Liver (tissue), 9 donors: ENCODE data around the gene PDE4B. TPM values are rescaled to one million over a fixed set of nuclear protein-coding genes. Genes with fewer than 3 reads are reported as not detected.

Experiments
- DNase-seq: peaks from one replicate; pipeline ENCODE4 v3.0.0-alpha.2; 2017; ENCODE audit warnings: low spot score
- H3K27ac ChIP-seq, 2 donors: one replicate each; pipeline ENCODE4 v1.7.0; 2013; ENCODE audit warnings: inconsistent platforms in 2 of 2, low read length in 2 of 2, control low read depth in 1 of 2, low read depth in 1 of 2, mild to moderate bottlenecking in 1 of 2
- H3K27me3 ChIP-seq, 4 donors: one replicate each; pipeline versions ENCODE4 v1.6.1 to v1.7.0; 2013; ENCODE audit warnings: low read length in 3 of 4, inconsistent platforms in 1 of 4, mild to moderate bottlenecking in 1 of 4, moderate library complexity in 1 of 4; ENCODE audit not compliant: control insufficient read depth in 4 of 4, insufficient read depth in 4 of 4
- H3K36me3 ChIP-seq, 4 donors: one replicate each; pipeline versions ENCODE4 v1.6.1 to v1.7.0; 2013; ENCODE audit warnings: low read length in 3 of 4, mild to moderate bottlenecking in 3 of 4, low read depth in 1 of 4, moderate library complexity in 1 of 4; ENCODE audit not compliant: control insufficient read depth in 4 of 4, insufficient read depth in 3 of 4
- H3K4me1 ChIP-seq, 4 donors: one replicate each; pipeline versions ENCODE4 v1.6.1 to v1.7.0; 2013; ENCODE audit warnings: low read length in 3 of 4, mild to moderate bottlenecking in 3 of 4, moderate library complexity in 1 of 4; ENCODE audit not compliant: control insufficient read depth in 4 of 4, insufficient read depth in 4 of 4
- H3K4me3 ChIP-seq, 3 donors: one replicate each; pipeline versions ENCODE4 v1.6.1 to v1.7.0; 2013; ENCODE audit warnings: low read length in 3 of 3, control low read depth in 1 of 3, low read depth in 1 of 3, mild to moderate bottlenecking in 1 of 3
- H3K9ac ChIP-seq, 2 donors: one replicate each; pipeline ENCODE4 v1.7.0; 2013; ENCODE audit warnings: low read length in 2 of 2, mild to moderate bottlenecking in 2 of 2, moderate library complexity in 2 of 2, control low read depth in 1 of 2, low read depth in 1 of 2
- H3K9me3 ChIP-seq, 4 donors: one replicate each; pipeline versions ENCODE4 v1.6.1 to v1.7.0; 2013; ENCODE audit warnings: low read length in 3 of 4; ENCODE audit not compliant: control insufficient read depth in 4 of 4
- EGR1 ChIP-seq, 2 donors: IDR thresholded peaks; 2 replicates each; pipeline ENCODE4 v1.6.1; 2016 to 2018; ENCODE audit warnings: antibody characterized with exemption in 2 of 2, low read depth in 2 of 2
- FOXA1 ChIP-seq: IDR thresholded peaks from 2 replicates; pipeline ENCODE4 v1.6.1; 2016; ENCODE audit warnings: antibody characterized with exemption
- FOXA2 ChIP-seq: IDR thresholded peaks from 2 replicates; pipeline ENCODE4 v1.6.1; 2016; ENCODE audit warnings: antibody characterized with exemption
- GABPA ChIP-seq, 2 donors: IDR thresholded peaks in 1 of 2; conservative IDR thresholded peaks in 1 of 2; 2 replicates each; pipeline ENCODE4 v1.6.1; 2016; ENCODE audit warnings: antibody characterized with exemption in 2 of 2, mild to moderate bottlenecking in 1 of 2, moderate library complexity in 1 of 2
- HNF4A ChIP-seq, 2 donors: conservative IDR thresholded peaks; 2 replicates each; pipeline ENCODE4 v1.6.1; 2016; ENCODE audit warnings: antibody characterized with exemption in 2 of 2, mild to moderate bottlenecking in 2 of 2
- JUND ChIP-seq, 2 donors: IDR thresholded peaks; 2 replicates each; pipeline ENCODE4 v1.6.1; 2016; ENCODE audit warnings: antibody characterized with exemption in 2 of 2
- NR2F2 ChIP-seq: IDR thresholded peaks from 2 replicates; pipeline ENCODE4 v1.6.1; 2016; ENCODE audit warnings: antibody characterized with exemption
- RAD21 ChIP-seq, 2 donors: IDR thresholded peaks; 2 replicates each; pipeline ENCODE4 v1.6.1; 2016; ENCODE audit warnings: antibody characterized with exemption in 2 of 2, mild to moderate bottlenecking in 2 of 2
- RXRA ChIP-seq, 2 donors: IDR thresholded peaks; 2 replicates each; pipeline ENCODE4 v1.6.1; 2017 to 2018; ENCODE audit warnings: antibody characterized with exemption in 2 of 2, mild to moderate bottlenecking in 1 of 2
- SP1 ChIP-seq: IDR thresholded peaks from 2 replicates; pipeline ENCODE4 v1.6.1; 2018; ENCODE audit warnings: antibody characterized with exemption, mild to moderate bottlenecking
- TAF1 ChIP-seq: conservative IDR thresholded peaks from 2 replicates; pipeline ENCODE4 v1.6.1; 2016; ENCODE audit warnings: antibody characterized with exemption, mild to moderate bottlenecking
- YY1 ChIP-seq: IDR thresholded peaks from 2 replicates; pipeline ENCODE4 v1.6.1; 2016; ENCODE audit warnings: antibody characterized with exemption, mild to moderate bottlenecking
- WGBS: extraction: QIAGEN DNeasy Blood & Tissue Kit; methylation state at CpG from one replicate; pipeline ENCODE4 v1.1.7; 2013; 5-methylcytosine and 5-hydroxymethylcytosine counted together
- polyA plus RNA-seq, 2 donors: library from polyadenylated mRNA; stranded (reverse) in 1 of 2; unstranded in 1 of 2; fragments of 200-250 nt in 1 of 2; fragments of >200 nt in 1 of 2; fragmentation: Nextera tagmentation in 1 of 2; extraction: Ambion mirVana in 1 of 2; gene quantifications; one replicate each; pipeline versions ENCODE4 v1.2.1 to v1.2.3, GENCODE V29; 2013 to 2015
- total RNA-seq, 2 donors: library from RNA; depleted of rRNA; stranded (reverse); fragments of >200 nt; gene quantifications; one replicate each; pipeline ENCODE4 v1.2.3, GENCODE V29; 2014
- TF ChIP-seq, protein P1 (sequence below): IDR thresholded peaks from 2 replicates; pipeline ENCODE4 v1.6.1; 2016; ENCODE audit warnings: antibody characterized with exemption
- TF ChIP-seq, protein P2 (sequence below): fragments of 150-350 bp; IDR thresholded peaks from 2 replicates; pipeline ENCODE4 v1.5.1; 2017; ENCODE audit warnings: improper control_type of control experiment, low read depth, low read length; ENCODE audit not compliant: missing input control
- TF ChIP-seq, protein P3 (sequence below): IDR thresholded peaks from 2 replicates; pipeline ENCODE4 v1.6.1; 2016; ENCODE audit warnings: antibody characterized with exemption
- TF ChIP-seq, protein P4 (sequence below): IDR thresholded peaks from 2 replicates; pipeline ENCODE4 v1.6.1; 2016; ENCODE audit warnings: antibody characterized with exemption
- TF ChIP-seq, protein P5 (sequence below): IDR thresholded peaks from 2 replicates; pipeline ENCODE4 v1.6.1; 2016; ENCODE audit warnings: antibody characterized with exemption, mild to moderate bottlenecking
- donor health status: healthy.
- donor health status: healthy.
- donor health status: healthy.
- donor health status: healthy.
- donor health status: healthy.

The PDE4B gene
- total and polyA plus RNA-seq, 4 donors: 1.9 to 3.9 (median 2.7) TPM

DNA sequence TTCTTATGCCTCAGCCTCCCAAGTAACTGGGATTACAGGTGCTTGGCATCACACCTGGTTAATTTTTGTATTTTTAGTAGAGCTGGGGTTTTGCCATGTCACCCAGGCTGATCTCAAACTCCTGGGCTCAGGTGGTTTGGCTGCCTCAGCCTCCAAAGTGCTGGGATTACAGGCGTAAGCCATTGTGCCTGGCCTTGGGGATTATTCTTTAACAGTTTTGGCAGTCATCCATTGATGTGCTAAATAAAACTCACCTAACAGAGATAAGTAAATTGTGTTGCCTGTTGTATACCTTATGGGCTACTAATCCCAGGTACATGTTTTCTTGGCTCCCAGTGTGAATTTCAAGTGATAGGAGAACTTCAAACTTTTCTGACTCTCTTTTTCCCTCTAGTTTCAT, 35.2 kb upstream of the PDE4B start:
- 51% methylated on average over 1 of the region's 1 CpG for WGBS
- Histone ChIP-seq H3K4me1 (peaks cover 0 to 2% (median 0%) of the 10 kb centered on the region in 4 donors), H3K27ac (no peak overlapping the region), H3K9me3 (peaks cover 0 to 3% (median 0%) of the 10 kb centered on the region in 4 donors), H3K9ac (no peak overlapping the region), H3K36me3 (no peaks in the 10 kb centered on the region), H3K27me3 (no peaks in the 10 kb centered on the region), H3K4me3 (no peak overlapping the region)
- DNase-seq: no peak
- TF ChIP-seq HNF4A (conservative IDR thresholded peaks at IDR 0.05) (no peak), FOXA2 (no peak), GABPA (IDR thresholded peaks at IDR 0.05 in 1 of 2, conservative IDR thresholded peaks at IDR 0.05 in 1 of 2) (no peak), TAF1 (no peak), YY1 (no peak), EGR1 (IDR thresholded peaks at IDR 0.05; ENCODE audit: low read depth in 2 of 2) (no peak), RXRA (IDR thresholded peaks at IDR 0.05) (no peak), SP1 (no peak), JUND (IDR thresholded peaks at IDR 0.05) (no peak), RAD21 (IDR thresholded peaks at IDR 0.05) (no peak), NR2F2 (no peak), FOXA1 (no peak)
- TF ChIP-seq, protein P1, sequence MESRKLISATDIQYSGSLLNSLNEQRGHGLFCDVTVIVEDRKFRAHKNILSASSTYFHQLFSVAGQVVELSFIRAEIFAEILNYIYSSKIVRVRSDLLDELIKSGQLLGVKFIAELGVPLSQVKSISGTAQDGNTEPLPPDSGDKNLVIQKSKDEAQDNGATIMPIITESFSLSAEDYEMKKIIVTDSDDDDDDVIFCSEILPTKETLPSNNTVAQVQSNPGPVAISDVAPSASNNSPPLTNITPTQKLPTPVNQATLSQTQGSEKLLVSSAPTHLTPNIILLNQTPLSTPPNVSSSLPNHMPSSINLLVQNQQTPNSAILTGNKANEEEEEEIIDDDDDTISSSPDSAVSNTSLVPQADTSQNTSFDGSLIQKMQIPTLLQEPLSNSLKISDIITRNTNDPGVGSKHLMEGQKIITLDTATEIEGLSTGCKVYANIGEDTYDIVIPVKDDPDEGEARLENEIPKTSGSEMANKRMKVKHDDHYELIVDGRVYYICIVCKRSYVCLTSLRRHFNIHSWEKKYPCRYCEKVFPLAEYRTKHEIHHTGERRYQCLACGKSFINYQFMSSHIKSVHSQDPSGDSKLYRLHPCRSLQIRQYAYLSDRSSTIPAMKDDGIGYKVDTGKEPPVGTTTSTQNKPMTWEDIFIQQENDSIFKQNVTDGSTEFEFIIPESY: no peak
- TF ChIP-seq, protein P2, sequence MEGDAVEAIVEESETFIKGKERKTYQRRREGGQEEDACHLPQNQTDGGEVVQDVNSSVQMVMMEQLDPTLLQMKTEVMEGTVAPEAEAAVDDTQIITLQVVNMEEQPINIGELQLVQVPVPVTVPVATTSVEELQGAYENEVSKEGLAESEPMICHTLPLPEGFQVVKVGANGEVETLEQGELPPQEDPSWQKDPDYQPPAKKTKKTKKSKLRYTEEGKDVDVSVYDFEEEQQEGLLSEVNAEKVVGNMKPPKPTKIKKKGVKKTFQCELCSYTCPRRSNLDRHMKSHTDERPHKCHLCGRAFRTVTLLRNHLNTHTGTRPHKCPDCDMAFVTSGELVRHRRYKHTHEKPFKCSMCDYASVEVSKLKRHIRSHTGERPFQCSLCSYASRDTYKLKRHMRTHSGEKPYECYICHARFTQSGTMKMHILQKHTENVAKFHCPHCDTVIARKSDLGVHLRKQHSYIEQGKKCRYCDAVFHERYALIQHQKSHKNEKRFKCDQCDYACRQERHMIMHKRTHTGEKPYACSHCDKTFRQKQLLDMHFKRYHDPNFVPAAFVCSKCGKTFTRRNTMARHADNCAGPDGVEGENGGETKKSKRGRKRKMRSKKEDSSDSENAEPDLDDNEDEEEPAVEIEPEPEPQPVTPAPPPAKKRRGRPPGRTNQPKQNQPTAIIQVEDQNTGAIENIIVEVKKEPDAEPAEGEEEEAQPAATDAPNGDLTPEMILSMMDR: no peak
- TF ChIP-seq, protein P3, sequence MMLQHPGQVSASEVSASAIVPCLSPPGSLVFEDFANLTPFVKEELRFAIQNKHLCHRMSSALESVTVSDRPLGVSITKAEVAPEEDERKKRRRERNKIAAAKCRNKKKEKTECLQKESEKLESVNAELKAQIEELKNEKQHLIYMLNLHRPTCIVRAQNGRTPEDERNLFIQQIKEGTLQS: no peak
- TF ChIP-seq, protein P4, sequence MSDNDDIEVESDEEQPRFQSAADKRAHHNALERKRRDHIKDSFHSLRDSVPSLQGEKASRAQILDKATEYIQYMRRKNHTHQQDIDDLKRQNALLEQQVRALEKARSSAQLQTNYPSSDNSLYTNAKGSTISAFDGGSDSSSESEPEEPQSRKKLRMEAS: no peak
- TF ChIP-seq, protein P5, sequence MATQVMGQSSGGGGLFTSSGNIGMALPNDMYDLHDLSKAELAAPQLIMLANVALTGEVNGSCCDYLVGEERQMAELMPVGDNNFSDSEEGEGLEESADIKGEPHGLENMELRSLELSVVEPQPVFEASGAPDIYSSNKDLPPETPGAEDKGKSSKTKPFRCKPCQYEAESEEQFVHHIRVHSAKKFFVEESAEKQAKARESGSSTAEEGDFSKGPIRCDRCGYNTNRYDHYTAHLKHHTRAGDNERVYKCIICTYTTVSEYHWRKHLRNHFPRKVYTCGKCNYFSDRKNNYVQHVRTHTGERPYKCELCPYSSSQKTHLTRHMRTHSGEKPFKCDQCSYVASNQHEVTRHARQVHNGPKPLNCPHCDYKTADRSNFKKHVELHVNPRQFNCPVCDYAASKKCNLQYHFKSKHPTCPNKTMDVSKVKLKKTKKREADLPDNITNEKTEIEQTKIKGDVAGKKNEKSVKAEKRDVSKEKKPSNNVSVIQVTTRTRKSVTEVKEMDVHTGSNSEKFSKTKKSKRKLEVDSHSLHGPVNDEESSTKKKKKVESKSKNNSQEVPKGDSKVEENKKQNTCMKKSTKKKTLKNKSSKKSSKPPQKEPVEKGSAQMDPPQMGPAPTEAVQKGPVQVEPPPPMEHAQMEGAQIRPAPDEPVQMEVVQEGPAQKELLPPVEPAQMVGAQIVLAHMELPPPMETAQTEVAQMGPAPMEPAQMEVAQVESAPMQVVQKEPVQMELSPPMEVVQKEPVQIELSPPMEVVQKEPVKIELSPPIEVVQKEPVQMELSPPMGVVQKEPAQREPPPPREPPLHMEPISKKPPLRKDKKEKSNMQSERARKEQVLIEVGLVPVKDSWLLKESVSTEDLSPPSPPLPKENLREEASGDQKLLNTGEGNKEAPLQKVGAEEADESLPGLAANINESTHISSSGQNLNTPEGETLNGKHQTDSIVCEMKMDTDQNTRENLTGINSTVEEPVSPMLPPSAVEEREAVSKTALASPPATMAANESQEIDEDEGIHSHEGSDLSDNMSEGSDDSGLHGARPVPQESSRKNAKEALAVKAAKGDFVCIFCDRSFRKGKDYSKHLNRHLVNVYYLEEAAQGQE: no peak

DNA sequence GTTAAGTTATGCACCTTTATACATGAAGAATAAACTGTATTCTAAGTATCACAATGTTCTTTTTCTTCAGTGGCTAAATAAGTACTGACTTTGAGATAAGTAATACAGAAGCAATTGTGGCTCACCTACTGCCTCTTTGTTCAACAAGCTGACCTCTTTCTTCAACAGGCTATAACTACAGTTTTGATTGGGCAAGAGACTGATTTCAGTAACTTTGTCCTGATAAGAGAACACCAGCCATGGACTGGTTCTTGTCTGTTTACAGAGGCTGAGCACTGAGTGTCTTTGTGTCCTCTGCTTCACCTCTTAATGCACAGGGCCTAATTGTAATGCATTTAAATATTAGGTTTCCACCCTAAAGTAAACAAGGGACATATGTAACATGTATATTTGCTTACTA, 34.6 kb upstream of the PDE4B start:
- DNase-seq: no peak
- no peaks in the 10 kb centered on the region for H3K36me3 ChIP-seq
- no peaks in the 10 kb centered on the region for H3K27me3 ChIP-seq

More for the DNA sequence above, 34.6 kb upstream of the PDE4B start:
- no peak overlapping the region for H3K4me3 ChIP-seq
- no peak overlapping the region for H3K9ac ChIP-seq
- peaks cover 0 to 2% (median 0%) of the 10 kb centered on the region in 4 donors for H3K4me1 ChIP-seq
- TF ChIP-seq FOXA2 (peak; percentile 23), EGR1 (IDR thresholded peaks at IDR 0.05; ENCODE audit: low read depth in 2 of 2) (no peak), NR2F2 (no peak)
- peaks cover 0 to 3% (median 0%) of the 10 kb centered on the region in 4 donors for H3K9me3 ChIP-seq
- H3K27ac ChIP-seq: no peak overlapping the region
